Lower leg skin (tissue), 3 donors: Measurements from ENCODE around the gene IMMP1L.

Experiments
- CTCF ChIP-seq, 3 donors: fragments of 450-650 bp; IDR thresholded peaks; one replicate each; pipeline ENCODE4 v1.5.1; 2016; ENCODE audit warnings: antibody characterized with exemption in 3 of 3, mild to moderate bottlenecking in 3 of 3, moderate library complexity in 2 of 3
- POLR2A ChIP-seq, 2 donors: fragments of 450-650 bp; IDR thresholded peaks; one replicate each; pipeline ENCODE4 v1.6.1; 2016 to 2017; ENCODE audit warnings: antibody characterized with exemption in 2 of 2, mild to moderate bottlenecking in 1 of 2, moderate library complexity in 1 of 2

- TF ChIP-seq CTCF (IDR thresholded peaks at IDR 0.05) = no peak
- no peak for TF ChIP-seq POLR2A (IDR thresholded peaks at IDR 0.05)
These were observed 48.6 kb upstream of the IMMP1L start for GRCh38 chr11:31558001-31558400.
